ENCODE measurements around the gene UQCRFS1.

DNA sequence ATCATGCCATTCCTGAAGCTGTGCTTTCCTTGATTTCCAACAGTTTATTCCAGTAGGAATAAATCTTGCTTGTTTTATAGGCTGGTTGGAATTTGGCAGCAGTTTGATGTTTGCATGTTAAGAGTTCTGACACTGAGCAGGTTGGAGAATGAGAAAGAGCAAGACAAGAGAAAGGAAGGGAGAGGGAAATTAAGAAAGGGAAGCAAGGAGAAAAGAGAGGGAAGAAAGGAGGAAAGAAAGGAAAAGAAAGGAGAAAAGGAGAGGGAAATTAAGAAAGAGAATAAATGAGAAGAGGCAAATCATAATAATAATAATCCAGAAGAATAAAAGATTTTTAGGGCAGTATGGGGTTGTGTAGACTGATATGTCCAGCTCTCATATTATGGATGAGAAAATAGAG lies 28.4 kb upstream of the UQCRFS1 start:
- TF ChIP-seq, protein P1, sequence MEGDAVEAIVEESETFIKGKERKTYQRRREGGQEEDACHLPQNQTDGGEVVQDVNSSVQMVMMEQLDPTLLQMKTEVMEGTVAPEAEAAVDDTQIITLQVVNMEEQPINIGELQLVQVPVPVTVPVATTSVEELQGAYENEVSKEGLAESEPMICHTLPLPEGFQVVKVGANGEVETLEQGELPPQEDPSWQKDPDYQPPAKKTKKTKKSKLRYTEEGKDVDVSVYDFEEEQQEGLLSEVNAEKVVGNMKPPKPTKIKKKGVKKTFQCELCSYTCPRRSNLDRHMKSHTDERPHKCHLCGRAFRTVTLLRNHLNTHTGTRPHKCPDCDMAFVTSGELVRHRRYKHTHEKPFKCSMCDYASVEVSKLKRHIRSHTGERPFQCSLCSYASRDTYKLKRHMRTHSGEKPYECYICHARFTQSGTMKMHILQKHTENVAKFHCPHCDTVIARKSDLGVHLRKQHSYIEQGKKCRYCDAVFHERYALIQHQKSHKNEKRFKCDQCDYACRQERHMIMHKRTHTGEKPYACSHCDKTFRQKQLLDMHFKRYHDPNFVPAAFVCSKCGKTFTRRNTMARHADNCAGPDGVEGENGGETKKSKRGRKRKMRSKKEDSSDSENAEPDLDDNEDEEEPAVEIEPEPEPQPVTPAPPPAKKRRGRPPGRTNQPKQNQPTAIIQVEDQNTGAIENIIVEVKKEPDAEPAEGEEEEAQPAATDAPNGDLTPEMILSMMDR (IDR thresholded peaks at IDR 0.05) = no peak
- TF ChIP-seq POLR2A (IDR thresholded peaks at IDR 0.05) = no peak

All from Peyer's patch (tissue), 4 donors.